Natural killer cell (primary cell): Measurements from ENCODE around the gene OR10S1. TPM values are rescaled to one million over a fixed set of nuclear protein-coding genes. Genes with fewer than 3 reads are reported as not detected.

Experiments
- ATAC-seq, 3 donors: fragments of 150-1000 bp in 2 of 3; fragments of 200-7000 bp in 1 of 3; cut with Tn5 transposase; 1 replicate in 1 of 3; 2 replicates in 2 of 3; pipeline ENCODE4 v1.10.0; 2021; ENCODE audit warnings: mild to moderate bottlenecking in 2 of 3, moderate library complexity in 2 of 3
- DNase-seq, 2 donors: peaks; one replicate each; pipeline versions ENCODE4 v3.0.0 to v3.0.0-alpha.2; 2013 to 2021; ENCODE audit warnings: mixed read lengths in 1 of 2
- H3K27ac ChIP-seq: one replicate; pipeline ENCODE4 v1.5.1; 2013; ENCODE audit warnings: mild to moderate bottlenecking, low read length
- H3K27me3 ChIP-seq: one replicate; pipeline ENCODE4 v1.6.1; 2013; ENCODE audit warnings: low read length; ENCODE audit not compliant: control insufficient read depth, insufficient read depth
- H3K36me3 ChIP-seq: one replicate; pipeline ENCODE4 v1.6.1; 2013; ENCODE audit warnings: low read length; ENCODE audit not compliant: control insufficient read depth, insufficient read depth
- H3K4me1 ChIP-seq: one replicate; pipeline ENCODE4 v1.6.1; 2013; ENCODE audit warnings: low read length; ENCODE audit not compliant: control insufficient read depth, insufficient read depth
- H3K4me3 ChIP-seq: one replicate; pipeline ENCODE4 v1.5.1; 2013; ENCODE audit warnings: low read length
- H3K9me3 ChIP-seq: one replicate; pipeline ENCODE4 v1.6.1; 2013; ENCODE audit warnings: low read length; ENCODE audit not compliant: control insufficient read depth, insufficient read depth
- H3K27ac Mint-ChIP-seq, 2 donors: one replicate each; pipeline ENCODE4 v1.8.0; 2022; ENCODE audit warnings: mild to moderate bottlenecking in 2 of 2, mixed read lengths in 2 of 2, moderate library complexity in 1 of 2
- H3K27me3 Mint-ChIP-seq, 2 donors: one replicate each; pipeline ENCODE4 v1.8.0; 2022; ENCODE audit warnings: low read depth in 2 of 2, mixed read lengths in 2 of 2
- H3K36me3 Mint-ChIP-seq: one replicate; pipeline ENCODE4 v1.8.0; 2022; ENCODE audit warnings: mixed read lengths
- H3K4me1 Mint-ChIP-seq, 2 donors: one replicate each; pipeline ENCODE4 v1.8.0; 2022; ENCODE audit warnings: mixed read lengths in 2 of 2
- H3K4me3 Mint-ChIP-seq: one replicate; pipeline ENCODE4 v1.8.0; 2022; ENCODE audit warnings: mild to moderate bottlenecking, moderate library complexity, mixed read lengths
- H3K9me3 Mint-ChIP-seq, 2 donors: one replicate each; pipeline ENCODE4 v1.8.0; 2022; ENCODE audit warnings: mixed read lengths in 2 of 2
- CTCF ChIP-seq: fragments of 200-600 bp; IDR thresholded peaks from one replicate; pipeline ENCODE4 v1.8.0; 2022; ENCODE audit warnings: antibody characterized with exemption
- WGBS: methylation state at CpG from one replicate; pipeline ENCODE4 v1.1.7; 2013; ENCODE audit warnings: missing lambda C conversion rate; ENCODE audit not compliant: insufficient coverage; 5-methylcytosine and 5-hydroxymethylcytosine counted together
- intact Hi-C: fragments of 100-400 bp; cut with micrococcal nuclease; formaldehyde crosslinking; loops from one replicate; pipeline ENCODE4 v1.14.2; 2022
- total RNA-seq, 4 donors: library from RNA; stranded (reverse); fragments of 120-200 nt in 1 of 4; gene quantifications; one replicate each; pipeline versions ENCODE4 v1.2.3 to v1.2.4, GENCODE V29; 2013 to 2022

Gene OR10S1
- total RNA-seq, 3 donors from 2014 or later (not counting 1 experiment from before 2014, with no cell fraction given): not detected

- Mint-ChIP-seq H3K4me3 (no peak overlapping the region), H3K4me1 (no peaks in the 10 kb centered on the region), H3K27ac (no peak overlapping the region), H3K36me3 (no peaks in the 10 kb centered on the region), H3K27me3 (peaks cover 0 to 2% of the 10 kb centered on the region in 2 donors), H3K9me3 (peaks cover 4 to 5% of the 10 kb centered on the region in 2 donors)
- no peak for ATAC-seq
- intact Hi-C loops: no loop called here
- Histone ChIP-seq H3K27ac (no peak overlapping the region), H3K36me3 (no peaks in the 10 kb centered on the region), H3K27me3 (no peaks in the 10 kb centered on the region), H3K4me1 (no peaks in the 10 kb centered on the region), H3K9me3 (no peaks in the 10 kb centered on the region), H3K4me3 (no peak overlapping the region)
- no peak for DNase-seq
- TF ChIP-seq CTCF: no peak
Measured at GRCh38 chr11:123956752-123957151, 20.8 kb downstream of the OR10S1 start.

GRCh38 chr11:123945132-123945531 lies 32.4 kb downstream of the OR10S1 start:
- Histone ChIP-seq H3K9me3 (no peaks in the 10 kb centered on the region), H3K4me3 (no peak overlapping the region), H3K27me3 (peaks cover 2% of the 10 kb centered on the region), H3K27ac (no peak overlapping the region), H3K4me1 (no peaks in the 10 kb centered on the region), H3K36me3 (no peaks in the 10 kb centered on the region)
- peaks cover 0 to 4% of the 10 kb centered on the region in 2 donors for H3K9me3 Mint-ChIP-seq
- H3K27ac Mint-ChIP-seq: no peak overlapping the region
- H3K4me1 Mint-ChIP-seq: no peaks in the 10 kb centered on the region
- 83% methylated on average over 1 of the region's 1 CpG for WGBS
- intact Hi-C loops: no loop called here
- H3K4me3 Mint-ChIP-seq: no peak overlapping the region
- TF ChIP-seq CTCF: no peak
- H3K27me3 Mint-ChIP-seq: no peaks in the 10 kb centered on the region
- H3K36me3 Mint-ChIP-seq: no peaks in the 10 kb centered on the region
- no peak for ATAC-seq
- DNase-seq: no peak

GRCh38 chr11:123943738-123944137 lies 33.8 kb downstream of the OR10S1 start, which contains the start of gene OR6T1:
OR6T1 (minus strand) TSS chr11:123943838; CDS start chr11:123943838, 0 bp downstream.
- Mint-ChIP-seq H3K9me3 (peaks cover 4 to 8% of the 10 kb centered on the region in 2 donors), H3K27ac (no peak within 1 kb of the TSS), H3K36me3 (no peaks in the 10 kb centered on the region), H3K27me3 (peaks cover 0 to 3% of the 10 kb centered on the region in 2 donors), H3K4me1 (no peaks in the 10 kb centered on the region), H3K4me3 (no peak within 1 kb of the TSS)
- Histone ChIP-seq H3K4me1 (no peaks in the 10 kb centered on the region), H3K27me3 (peaks cover 2% of the 10 kb centered on the region), H3K27ac (no peak within 1 kb of the TSS), H3K36me3 (no peaks in the 10 kb centered on the region), H3K9me3 (no peaks in the 10 kb centered on the region), H3K4me3 (no peak within 1 kb of the TSS)
- intact Hi-C loops: no loop called here
- WGBS: 88% methylated on average over 2 of the region's 3 CpGs
- ATAC-seq (no peak), DNase-seq (no peak)
- TF ChIP-seq CTCF: no peak

- no peaks in the 10 kb centered on the region for H3K36me3 Mint-ChIP-seq
- H3K27ac Mint-ChIP-seq: no peak overlapping the region
- 97% methylated on average over 3 of the region's 4 CpGs for WGBS
- Histone ChIP-seq H3K4me1 (no peaks in the 10 kb centered on the region), H3K27me3 (peaks cover 2% of the 10 kb centered on the region), H3K9me3 (no peaks in the 10 kb centered on the region), H3K27ac (no peak overlapping the region), H3K36me3 (no peaks in the 10 kb centered on the region), H3K4me3 (no peak overlapping the region)
- peaks cover 4 to 7% of the 10 kb centered on the region in 2 donors for H3K9me3 Mint-ChIP-seq
- H3K4me1 Mint-ChIP-seq: no peaks in the 10 kb centered on the region
- no peak overlapping the region for H3K4me3 Mint-ChIP-seq
- TF ChIP-seq CTCF: no peak
- no peak for ATAC-seq
- no peak for DNase-seq
- H3K27me3 Mint-ChIP-seq: peaks cover 0 to 3% of the 10 kb centered on the region in 2 donors
- intact Hi-C loops: no loop called here
Measured at GRCh38 chr11:123942413-123942812, 35.2 kb downstream of the OR10S1 start.
